Hepatocyte (in vitro differentiated cells): ENCODE results near the gene CCDC137.

Experiments
- CTCF ChIP-seq: fragments of 200-600 bp; sonication (generic); IDR thresholded peaks from 2 replicates; pipeline ENCODE4 v1.5.1; 2016; ENCODE audit warnings: antibody characterized with exemption, mild to moderate bottlenecking; ENCODE audit not compliant: poor library complexity
- EZH2 ChIP-seq: fragments of 200-600 bp; sonication (generic); IDR thresholded peaks from 2 replicates; pipeline ENCODE4 v1.6.1; 2016; ENCODE audit warnings: antibody characterized with exemption, mild to moderate bottlenecking, borderline replicate concordance

DNA sequence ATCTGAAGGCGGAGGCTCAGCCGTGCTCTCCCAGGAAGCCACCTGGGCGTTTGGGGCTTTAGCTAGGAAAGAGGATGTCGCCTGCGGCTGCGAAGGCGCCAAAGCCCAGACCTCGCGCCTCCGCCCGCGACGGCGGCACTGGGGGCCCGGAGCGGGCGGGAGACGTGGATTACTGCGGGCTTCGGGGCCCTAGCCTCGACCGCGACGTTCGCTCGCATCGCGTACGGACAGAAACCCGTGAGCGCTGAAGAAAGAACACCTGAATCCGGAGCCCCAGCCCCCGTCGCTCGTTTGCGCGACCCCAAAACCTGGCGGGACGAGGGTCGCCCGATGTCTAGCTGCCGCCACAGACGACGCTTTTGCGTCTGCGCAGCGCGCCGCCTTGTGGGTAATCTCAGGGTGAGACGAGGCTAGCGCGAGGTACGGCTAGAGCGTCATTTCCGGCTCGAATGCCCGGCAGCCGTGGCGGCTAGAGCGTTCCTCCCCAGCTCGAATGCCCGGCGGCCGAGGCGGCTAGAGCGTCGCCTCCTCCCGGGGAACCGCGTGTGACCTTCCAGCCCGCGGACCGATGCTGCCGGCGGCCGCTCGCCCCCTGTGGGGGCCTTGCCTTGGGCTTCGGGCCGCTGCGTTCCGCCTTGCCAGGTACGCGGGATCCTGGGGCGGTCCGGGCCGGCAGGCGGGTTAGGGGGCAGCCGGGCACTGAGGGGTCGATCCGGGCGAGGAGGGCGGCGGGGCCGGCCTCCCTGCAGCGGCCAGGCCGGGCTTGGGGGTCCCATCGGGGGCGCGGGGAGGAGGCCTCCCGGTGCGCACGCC is 36.6 kb downstream of the CCDC137 start, which contains the start of gene MRPL12:
- no peak for TF ChIP-seq EZH2
- TF ChIP-seq CTCF: no peak
